ENCODE data around the gene RAB3D. TPM values are rescaled to one million over a fixed set of nuclear protein-coding genes. Genes with fewer than 3 reads are reported as not detected.

The RAB3D gene
- total RNA-seq, 1 donor from 2014 or later = 8.2 TPM

- intact Hi-C loops (cut with micrococcal nuclease) = no loop called here
Observed at GRCh38 chr19:11306337-11306736, 33.1 kb downstream of the RAB3D start.

GRCh38 chr19:11304936-11305335 lies 34.5 kb downstream of the RAB3D start:
- intact Hi-C loops (cut with micrococcal nuclease) = no loop called here

GRCh38 chr19:11300811-11301120 lies 38.7 kb downstream of the RAB3D start:
- intact Hi-C loops (cut with micrococcal nuclease) = no loop called here

- intact Hi-C loops (cut with micrococcal nuclease) = no loop called here
Observed at GRCh38 chr19:11299946-11300810, 39.3 kb downstream of the RAB3D start.

GRCh38 chr19:11296264-11296663 lies 43.2 kb downstream of the RAB3D start:
- intact Hi-C loops (cut with micrococcal nuclease) = no loop called here

- intact Hi-C loops (cut with micrococcal nuclease) = no loop called here
Observed at GRCh38 chr19:11295665-11296245, 43.7 kb downstream of the RAB3D start, which contains the start of gene TSPAN16. Gene TSPAN16, plus strand, starts transcription at chr19:11296160. Its CDS starts 138 bp downstream, at chr19:11296298.

- intact Hi-C loops (cut with micrococcal nuclease) = no loop called here
Observed at GRCh38 chr19:11295180-11295579, 44.3 kb downstream of the RAB3D start.

- intact Hi-C loops (cut with micrococcal nuclease) = loop anchor here (1.0 to 5.0 kb wide), 4 partner anchors 88 to 294 kb away; partner anchors contain the start of genes ODAD3 and PRKCSH
Observed at GRCh38 chr19:11293433-11294389, 45.7 kb downstream of the RAB3D start.

GRCh38 chr19:11291991-11292390 lies 47.5 kb downstream of the RAB3D start:
- intact Hi-C loops (cut with micrococcal nuclease) = loop anchor here (5.0 kb wide), 1 partner anchor 145 kb away; the partner anchor contains the start of genes ODAD3 and PRKCSH

- intact Hi-C loops (cut with micrococcal nuclease) = loop anchor here (5.0 kb wide), 1 partner anchor 146 kb away; the partner anchor contains the start of genes ODAD3 and PRKCSH
Observed at GRCh38 chr19:11291415-11291814, 48.0 kb downstream of the RAB3D start.

GRCh38 chr19:11290256-11290655 lies 49.2 kb downstream of the RAB3D start:
- intact Hi-C loops (cut with micrococcal nuclease) = loop anchor here (5.0 kb wide), 1 partner anchor 147 kb away; the partner anchor contains the start of genes ODAD3 and PRKCSH

- intact Hi-C loops (cut with micrococcal nuclease) = no loop called here
Observed at GRCh38 chr19:11288349-11288748, 51.1 kb downstream of the RAB3D start.

- intact Hi-C loops (cut with micrococcal nuclease) = no loop called here
Observed at GRCh38 chr19:11286312-11286974, 53.0 kb downstream of the RAB3D start.

- intact Hi-C loops (cut with micrococcal nuclease) = no loop called here
Observed at GRCh38 chr19:11284515-11284914, 54.9 kb downstream of the RAB3D start.

- intact Hi-C loops (cut with micrococcal nuclease) = loop anchor here (2.0 kb wide), 1 partner anchor 99 kb away; no protein-coding TSS in a partner anchor
Observed at GRCh38 chr19:11281356-11282049, 58.0 kb downstream of the RAB3D start.

GRCh38 chr19:11279505-11280236 lies 59.8 kb downstream of the RAB3D start:
- intact Hi-C loops (cut with micrococcal nuclease) = loop anchor here (2.0 kb wide), 1 partner anchor 101 kb away; no protein-coding TSS in a partner anchor

- intact Hi-C loops (cut with micrococcal nuclease) = no loop called here
Observed at GRCh38 chr19:11278670-11279069, 60.8 kb downstream of the RAB3D start.

GRCh38 chr19:11274533-11275086 lies 64.8 kb downstream of the RAB3D start:
- intact Hi-C loops (cut with micrococcal nuclease) = no loop called here

- intact Hi-C loops (cut with micrococcal nuclease) = no loop called here
Observed at GRCh38 chr19:11273989-11274388, 65.5 kb downstream of the RAB3D start.
